Activated CD8-positive, alpha-beta memory T cell treated with anti-CD3 and anti-CD28 coated beads, Interleukin-2, amount 50 U/mL, for 48 hours (primary cell): ENCODE results near the gene KDM4B.

Experiments used
- DNase-seq: peaks from one replicate; pipeline ENCODE4 v3.0.0-alpha.2; 2020

The KDM4B gene

DNA sequence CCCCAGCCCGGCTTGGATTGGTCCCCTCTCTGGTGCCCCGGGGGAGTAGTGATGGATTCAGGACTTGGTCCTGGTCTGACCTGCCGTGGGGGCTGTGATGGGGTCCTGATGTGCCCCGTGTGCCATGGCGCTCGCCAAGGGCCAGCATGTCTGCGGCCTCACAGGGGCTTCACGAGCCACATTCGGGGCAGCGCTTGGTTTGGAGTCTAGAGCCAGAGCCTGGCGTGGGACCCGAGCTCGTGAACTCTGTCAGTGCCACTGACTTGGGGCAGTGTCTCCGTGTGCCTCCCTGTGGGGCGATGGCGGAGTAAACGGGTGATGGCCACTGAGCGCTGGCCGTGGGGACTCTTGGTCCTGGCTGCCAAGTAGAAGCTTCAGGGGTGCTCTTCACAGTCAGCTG lies 17.1 kb downstream of the KDM4B start:
- no peak for DNase-seq

DNA sequence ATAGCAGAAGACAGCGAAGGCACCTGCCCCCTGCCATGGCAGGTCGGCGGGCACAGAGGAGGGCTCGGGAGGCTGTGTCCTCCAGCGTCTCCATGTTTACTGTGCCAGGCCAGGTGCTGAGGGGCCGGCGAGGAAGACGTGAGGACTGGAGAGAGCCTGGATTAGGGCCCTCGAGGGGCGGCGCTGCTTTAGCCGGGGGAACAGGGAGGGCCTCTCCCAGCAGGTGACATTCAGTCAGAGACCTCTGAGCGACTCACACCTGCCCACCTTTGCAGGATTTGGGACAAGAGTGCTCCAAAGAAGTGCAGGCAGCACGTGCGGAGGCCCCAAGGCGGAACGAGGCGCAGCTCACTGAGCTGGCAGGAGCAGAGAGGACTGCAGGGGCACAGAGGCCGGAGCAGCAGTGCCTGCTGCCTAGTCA lies 17.6 kb downstream of the KDM4B start:
- DNase-seq: no peak

DNA sequence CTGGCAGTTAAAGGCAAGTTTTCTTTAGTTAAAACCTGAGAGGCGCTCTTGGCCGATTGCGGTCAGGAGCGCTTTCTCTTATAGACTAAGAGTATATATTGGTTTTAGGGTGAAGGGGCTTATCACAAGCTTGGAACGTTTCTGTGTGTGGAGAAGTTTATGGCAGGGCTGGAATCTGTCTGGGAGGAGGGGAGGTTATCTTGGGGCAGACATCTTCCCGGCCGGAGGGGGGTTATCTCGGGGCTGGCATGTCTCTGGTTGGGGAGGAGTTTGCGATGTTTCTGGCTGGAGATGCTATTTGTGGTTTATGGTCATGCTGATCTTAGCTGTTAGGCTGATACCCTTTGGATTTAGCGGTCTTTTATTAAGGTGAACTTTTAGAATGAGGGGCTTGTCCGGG lies 18.3 kb downstream of the KDM4B start:
- DNase-seq: no peak

DNA sequence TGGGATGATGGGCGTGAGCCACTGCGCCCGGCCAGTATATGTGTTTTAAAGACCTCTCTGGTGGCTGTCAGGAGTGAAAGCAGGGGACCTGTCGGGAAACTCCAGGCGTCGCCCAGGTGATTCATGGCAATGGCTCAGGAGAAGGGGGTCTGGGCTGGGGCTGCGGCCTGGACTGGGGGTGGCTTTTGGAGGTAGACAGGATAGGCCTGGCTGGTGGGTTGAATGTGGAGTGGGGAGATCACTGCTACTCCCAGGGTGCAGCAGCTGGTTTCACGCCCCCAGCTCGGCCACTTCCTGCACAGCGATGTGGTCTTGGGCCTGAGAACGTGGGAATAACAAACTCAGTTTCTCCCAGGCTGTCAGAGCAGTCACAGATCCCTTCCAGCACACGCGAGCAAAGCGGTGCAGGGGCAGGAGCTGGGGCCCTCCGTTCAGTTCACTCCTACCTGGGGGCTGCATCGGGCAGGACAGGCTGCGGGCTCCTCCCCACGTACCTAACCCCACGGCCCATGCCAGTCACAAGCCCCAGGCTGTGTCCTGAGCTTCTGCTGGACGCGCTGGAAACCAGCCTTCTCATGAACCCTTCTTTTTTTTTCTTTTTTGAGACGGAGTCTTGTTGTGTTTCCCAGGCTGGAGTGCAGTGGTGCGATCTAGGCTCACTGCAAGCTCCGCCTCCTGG lies 18.9 kb downstream of the KDM4B start:
- no peak for DNase-seq

DNA sequence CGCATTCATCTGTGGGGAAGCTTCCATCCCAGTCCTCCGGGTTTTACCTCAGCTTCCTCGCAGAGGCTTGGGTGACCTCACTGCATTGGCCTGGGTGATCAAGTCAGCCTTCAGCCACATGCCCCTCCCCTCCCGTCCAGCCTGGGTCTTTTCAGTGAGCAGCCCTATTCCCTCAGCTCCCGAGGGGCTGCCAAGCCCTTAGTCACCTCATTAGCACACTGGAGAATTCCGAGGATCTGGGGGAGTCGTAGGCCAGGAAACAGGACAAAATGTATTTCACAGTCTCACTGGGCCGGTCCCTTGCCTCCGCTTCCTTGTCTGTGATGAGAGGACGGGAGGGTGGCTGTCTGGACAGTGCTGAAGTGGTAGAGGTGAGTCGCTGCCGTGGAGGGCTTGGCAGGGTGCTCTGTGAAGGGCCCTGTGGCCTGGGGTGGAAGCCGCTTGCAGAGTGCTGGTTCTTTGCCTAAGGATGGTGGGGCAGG lies 19.9 kb downstream of the KDM4B start:
- no peak for DNase-seq

DNA sequence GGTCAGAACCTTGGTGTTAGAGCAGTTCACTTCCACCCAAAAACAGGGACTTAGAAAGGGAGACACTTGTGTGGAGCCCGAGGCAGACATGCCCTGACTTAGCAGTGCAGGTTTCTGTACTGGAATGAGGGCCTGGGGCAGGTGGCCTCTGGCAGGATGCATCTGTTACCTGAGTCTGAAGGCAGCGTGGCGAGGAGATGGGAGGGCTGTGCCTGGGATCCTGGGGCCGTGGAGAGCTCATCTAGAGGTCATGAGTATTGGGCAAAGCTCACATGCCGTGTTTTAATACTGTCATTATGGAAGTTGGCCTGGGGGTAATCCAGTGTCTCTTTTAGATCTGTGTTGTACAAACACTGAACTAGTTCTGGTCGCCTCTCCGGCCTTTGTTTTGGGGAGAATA lies 21.4 kb downstream of the KDM4B start:
- no peak for DNase-seq

DNA sequence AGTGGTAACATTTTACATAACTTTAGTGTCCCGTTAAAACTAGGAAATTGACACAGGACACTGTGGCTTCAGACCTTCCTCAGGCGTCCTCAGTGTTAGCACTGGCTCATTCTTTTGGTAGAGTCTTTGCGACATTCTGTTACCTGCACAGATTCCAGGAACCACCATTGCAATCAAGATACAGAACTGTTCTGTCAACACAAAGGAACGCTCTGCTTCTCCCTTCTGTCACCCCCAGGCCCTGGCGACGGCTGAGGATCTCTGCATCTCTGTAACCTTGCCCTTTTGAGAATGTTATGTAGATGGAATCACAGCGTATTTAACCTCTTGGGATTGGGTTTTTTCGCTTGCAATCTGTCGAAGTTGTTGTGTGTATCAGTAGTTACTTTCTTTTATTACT lies 22.6 kb downstream of the KDM4B start:
- no peak for DNase-seq

DNA sequence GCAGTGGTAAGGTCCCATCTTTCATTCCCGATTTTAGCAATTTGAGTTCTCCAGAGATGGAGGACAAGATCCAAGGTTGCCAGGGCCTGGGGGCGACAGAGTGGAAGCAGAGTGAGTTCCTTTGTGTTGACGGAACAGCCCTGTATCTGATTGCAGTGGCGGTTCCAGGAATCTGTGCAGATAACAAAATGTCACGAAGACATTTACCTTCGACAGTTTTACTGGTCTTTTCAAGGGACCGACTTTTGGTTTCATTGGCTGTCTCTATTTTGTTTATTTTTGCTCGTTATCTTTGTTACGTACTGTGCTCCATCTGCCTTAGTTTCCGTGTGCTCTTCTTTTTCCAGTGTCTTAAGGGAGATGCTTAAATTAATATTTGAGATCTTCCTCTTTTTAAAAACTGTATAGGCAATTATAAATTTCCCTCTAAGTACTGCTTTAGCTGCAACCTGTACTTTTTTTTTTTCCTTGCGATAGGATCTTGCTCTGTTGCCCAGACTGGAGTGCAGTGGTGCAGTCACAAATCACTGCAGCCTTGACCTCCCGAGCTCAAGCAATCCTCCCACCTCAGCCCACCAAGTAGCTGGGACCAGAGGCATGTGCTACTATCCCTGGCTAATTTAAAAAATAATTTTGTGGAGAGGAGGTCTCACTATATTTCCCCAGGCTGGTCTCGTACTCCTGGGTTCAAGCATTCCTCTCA lies 23.2 kb downstream of the KDM4B start:
- DNase-seq: no peak

DNA sequence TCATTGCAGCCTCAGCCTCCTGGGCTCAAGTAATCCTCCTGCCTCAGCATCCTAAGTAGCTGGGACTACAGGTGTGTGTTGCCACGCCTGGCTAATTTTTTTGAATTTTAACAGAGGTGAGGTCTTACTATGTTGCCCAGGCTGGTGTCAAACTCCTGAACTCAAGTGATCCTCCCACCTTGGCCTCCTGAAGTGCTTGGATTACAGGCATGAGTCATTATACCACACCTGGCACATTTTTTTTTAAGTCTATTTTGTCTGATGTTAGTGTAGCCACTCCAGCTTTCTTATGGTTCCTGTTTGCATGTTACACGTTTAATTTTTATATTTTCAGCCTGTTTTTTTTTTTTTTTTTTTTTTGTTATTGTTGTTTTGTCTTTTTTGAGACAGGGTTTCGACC lies 24.8 kb downstream of the KDM4B start:
- DNase-seq: no peak

DNA sequence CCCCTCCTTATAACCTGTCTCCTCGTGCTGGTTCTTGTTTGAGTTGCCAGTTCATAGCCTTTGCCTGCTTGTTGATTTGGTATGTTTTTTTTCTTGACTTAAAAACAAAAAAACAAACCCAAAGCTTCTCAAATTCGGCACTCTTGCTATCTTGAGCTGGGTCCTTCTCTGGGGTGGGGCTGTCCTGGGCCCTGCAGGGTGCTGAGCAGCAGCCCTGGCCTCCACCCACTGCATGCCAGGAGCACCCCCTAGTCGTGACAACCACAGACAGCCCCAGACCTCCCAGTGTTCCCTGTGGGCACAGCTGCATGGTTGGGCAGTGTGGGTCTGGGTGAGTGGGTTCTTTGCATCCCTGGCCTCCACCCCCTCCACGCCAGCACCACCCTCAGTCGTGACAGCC lies 27.8 kb downstream of the KDM4B start:
- DNase-seq: no peak

DNA sequence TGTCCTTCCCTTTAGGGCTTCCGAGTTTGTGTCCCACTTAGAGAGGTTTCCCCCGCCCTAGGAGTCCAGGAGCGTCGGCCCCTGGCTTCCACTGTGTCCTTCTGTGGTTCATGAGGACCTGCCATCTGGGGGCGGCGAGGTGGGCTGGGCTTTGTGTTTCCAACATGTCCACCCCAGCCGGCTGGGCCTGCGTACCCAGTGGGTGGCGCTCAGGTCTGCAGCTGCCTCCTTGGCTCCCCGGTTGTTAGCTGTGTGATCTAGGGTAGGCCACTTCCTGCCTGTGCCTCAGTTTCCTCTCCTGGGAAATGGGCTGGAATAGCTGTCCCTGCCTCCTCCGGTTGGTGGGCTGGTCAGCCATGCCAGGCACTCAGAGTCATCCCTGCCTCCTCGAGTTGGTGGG lies 28.4 kb downstream of the KDM4B start:
- no peak for DNase-seq

DNA sequence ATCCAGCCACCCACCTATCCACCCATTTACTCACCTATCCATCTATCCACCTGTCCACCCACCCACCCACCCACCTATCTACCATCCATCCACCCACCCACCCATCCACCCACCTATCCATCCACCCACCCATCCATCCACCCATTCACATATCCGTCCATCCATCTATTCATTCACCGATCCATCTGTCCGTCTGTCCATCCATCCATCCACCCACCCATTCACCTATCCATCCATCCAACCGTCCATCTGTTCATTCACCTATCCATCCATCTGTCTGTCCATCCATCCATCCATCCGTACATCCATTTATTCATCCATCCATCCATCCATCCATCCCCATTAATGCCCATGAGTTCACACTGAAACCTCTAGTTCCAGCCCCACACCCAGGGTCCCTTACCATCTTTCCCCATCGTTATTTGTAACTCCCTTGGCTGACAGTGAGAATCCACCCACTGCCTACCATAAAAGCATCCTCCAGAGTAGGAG lies 31.3 kb downstream of the KDM4B start:
- no peak for DNase-seq

DNA sequence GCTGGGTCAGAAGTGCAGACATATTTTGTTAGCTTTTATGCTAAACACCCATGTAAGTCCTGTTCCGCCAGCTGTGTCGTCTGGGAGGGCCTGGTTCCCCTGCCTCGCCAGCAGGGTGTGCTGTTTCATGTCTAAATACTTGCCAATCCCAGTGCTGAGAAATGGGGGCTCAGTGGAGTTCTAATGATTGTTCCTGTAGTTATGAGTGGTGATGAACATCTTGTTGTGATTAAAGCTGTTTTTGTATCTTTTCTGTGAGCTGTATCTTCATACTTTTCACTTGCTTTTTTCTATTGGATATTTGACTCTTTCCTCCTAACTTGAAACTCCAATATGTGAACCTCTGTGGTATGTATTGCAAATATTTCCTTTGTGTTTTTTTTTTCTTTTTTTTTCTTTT lies 32.7 kb downstream of the KDM4B start:
- peak; percentile 72 for DNase-seq

DNA sequence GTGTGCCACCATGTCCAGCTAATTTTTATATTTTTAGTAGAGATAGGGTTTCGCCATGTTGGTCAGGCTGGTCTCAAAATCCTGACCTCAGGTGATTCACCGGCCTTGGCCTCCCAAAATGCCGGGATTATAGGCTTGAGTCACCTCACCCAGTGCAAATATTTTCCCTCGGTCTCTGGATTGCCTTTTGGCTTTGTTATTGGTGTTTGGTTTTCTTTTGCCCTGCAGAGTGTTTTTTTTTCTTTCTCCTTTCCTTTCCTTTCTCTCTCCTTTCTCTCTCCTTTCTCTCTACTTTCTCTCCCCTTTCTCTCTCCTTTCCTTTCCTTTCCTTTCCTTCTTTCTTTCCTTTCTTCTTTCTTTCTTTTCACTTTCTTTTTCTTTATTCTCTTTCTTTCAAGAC lies 33.2 kb downstream of the KDM4B start:
- no peak for DNase-seq

DNA sequence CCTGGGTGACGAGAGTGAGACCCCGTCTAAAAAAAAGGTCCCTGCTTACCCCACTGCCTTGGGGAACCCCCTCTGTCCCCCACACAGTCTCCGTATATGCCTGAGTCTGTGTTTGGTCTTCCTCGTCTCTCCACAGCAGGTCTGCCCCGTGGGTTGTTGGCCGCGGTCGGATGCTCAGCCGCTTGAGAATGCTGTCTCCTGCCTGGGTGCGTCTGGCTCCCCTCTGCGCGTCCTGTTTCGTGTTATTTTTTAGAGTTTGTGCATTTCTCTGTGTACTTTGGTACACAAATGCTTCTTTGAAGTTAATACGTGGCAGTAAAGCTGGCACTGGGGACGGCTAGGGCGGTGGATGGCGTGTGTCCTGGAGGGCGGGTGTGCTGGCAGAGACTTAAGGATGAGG lies 34.9 kb downstream of the KDM4B start:
- no peak for DNase-seq

DNA sequence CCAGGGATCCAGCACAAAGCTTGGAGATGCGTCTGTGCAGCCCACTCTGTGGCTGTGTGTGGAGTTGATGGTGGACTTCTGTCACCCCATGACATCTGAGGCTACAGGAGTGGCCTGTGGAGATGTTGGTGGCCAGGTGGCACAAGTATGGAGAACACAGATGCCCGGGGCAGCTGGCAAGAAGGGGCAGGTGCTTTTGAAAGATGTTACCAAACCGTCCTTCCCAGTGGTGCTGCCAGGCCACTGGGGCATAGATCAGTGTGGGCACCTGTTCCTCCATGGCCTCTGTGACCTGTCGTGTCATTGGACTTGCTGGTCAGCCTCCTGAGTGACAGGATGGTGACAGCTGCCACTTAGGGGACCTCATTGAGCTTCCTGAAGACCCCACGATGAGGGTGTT lies 36.2 kb downstream of the KDM4B start:
- no peak for DNase-seq

DNA sequence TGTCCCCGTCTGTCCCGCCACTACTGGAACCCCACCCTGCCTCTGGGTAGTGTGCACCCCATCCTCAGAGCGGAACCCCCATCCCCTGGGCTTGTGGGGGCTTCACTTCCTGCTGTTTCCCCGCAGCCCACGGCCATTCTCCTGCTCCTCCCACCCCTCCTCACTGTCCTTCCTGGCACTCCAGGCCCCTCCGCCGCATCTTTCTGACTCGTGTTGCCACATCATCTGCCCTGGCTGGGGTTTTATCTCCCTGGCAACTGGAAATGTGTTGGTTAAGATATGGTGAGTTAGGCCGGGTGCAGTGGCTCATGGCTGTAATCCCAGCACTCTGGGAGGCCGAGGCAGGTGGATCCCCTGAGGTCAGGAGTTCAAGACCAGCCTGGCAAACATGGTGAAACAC lies 37.3 kb downstream of the KDM4B start:
- no peak for DNase-seq

DNA sequence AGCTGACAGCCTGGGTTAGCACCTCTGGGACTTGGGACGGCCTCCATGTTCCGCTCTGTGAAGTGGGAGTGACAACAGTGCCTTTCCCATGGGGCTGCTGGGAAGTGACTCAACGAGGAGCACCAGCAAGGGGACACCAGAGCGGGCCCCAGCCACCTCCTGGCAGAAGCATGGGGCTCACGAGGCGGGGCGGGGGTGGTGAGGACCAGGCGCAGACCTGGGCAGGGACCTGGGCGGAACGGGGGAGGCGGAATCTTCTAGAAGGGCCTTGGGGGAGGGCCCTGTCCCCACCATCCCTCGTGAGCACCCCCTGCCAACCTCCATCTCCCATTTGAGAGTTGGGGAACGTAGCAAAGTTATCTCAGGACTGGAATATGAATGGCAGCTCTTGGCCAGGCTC lies 37.9 kb downstream of the KDM4B start:
- DNase-seq: no peak

DNA sequence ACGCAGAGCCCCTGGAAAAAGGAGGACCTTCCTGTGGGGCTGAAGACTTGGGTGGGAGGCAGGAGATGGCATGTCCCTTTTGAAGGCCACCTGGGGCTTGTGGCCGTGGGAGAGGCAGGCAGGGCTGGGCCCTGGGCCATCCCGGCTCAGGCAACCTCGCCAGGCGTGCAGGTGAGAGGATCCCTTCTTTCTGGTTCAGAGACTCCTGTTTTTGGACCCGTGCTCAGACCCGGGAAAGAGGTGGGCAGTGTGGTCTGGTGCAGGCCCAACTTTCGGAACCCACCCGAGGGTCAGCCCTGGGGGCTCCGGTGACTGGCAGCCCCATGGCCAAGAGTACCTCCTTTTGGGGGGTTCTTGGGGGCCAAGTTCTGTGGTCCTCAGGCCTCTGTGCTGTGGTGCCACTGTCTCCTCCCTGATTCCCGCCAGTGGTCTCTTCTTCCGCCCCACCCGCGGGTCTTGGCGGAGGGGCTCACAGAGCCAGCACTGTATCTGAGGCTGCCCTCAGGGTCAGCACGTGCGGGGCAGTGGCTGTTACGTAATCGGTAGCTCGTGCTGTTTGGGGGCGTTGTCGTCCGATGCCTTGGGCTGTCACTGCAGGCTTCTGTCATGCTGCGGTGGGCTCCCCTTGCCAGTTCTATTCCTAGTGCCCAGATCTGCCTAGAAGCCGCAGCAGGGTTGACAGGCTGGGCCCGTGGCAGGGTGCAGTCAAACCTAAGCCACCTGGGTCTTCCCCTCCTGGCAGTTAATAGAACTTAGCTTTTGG lies 42.7 kb downstream of the KDM4B start:
- DNase-seq: no peak

DNA sequence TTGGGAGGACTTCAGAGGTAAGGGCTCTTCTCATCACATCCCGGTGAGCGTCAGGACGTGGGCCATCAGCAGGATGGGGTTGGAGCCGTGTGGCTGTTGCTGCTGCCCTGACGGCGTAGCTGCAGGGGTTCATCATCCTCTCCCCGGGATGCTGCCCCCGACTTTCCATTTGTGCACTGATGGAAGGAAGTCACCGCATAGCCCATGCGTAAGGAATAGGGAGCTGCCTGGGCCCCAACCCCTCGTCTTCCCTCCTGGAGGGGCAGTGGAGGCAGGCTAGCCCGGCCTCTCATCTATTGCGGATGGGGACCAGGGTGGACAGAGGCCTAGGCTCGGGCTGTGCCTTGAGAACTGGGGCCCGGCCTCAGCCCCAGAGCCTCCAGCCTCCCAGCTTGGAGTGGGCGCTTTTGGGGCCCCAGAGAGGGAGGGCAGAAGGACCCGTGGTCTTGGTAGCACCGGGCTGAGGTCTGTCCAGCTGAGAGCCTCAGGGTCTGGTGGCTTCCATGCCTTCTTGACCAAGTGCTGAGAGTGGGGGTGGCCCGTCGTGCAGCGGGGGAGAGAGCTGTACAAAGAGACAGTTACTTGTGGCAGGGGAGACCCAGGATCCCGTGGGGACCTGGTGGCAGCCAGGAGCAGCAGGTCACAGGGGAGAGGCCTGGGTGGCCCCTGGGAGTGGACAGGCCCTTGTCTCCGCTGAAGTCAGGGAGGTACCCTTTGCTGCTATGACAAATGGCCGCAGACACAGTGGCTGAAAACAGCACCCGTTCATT lies 44.0 kb downstream of the KDM4B start:
- no peak for DNase-seq

DNA sequence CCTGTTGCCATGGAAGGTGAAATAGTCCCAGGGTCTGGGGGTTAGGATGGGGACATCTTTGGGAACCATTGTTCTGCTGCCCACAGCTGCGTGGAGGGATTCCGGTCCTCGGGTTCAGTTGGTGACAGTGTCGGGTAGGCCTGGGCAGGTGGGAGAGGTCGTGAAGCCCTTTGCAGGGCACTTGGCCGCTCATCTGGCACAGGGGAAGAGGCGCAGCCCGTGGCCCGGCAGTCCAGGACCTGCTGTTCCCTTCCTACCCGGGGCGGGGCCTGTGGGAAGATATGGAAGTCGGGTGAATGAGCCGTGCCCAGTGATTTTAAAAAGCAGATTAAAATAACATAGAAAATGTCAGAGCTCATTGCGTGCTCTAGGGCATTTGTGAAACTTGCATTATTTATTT lies 44.8 kb downstream of the KDM4B start:
- no peak for DNase-seq

DNA sequence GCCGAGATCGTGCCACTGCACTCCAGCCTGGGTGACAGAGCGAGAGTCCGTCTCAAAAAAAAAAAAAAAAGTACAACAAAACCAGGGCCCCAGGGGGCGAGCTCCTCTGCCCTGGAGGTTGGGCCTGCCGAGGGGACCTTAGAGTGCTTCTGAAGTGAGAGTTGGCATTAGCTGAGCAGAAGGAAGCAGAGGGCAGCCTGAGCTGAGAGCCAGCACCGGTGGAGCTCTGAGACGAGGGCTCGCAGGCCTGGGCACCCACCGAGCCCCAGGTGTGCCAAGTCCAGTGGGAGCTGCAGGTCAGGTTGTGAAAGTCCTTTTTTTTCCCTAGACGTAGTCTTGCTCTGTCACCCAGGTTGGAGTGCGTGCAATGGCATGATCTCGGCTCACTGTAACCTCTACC lies 46.0 kb downstream of the KDM4B start:
- no peak for DNase-seq

DNA sequence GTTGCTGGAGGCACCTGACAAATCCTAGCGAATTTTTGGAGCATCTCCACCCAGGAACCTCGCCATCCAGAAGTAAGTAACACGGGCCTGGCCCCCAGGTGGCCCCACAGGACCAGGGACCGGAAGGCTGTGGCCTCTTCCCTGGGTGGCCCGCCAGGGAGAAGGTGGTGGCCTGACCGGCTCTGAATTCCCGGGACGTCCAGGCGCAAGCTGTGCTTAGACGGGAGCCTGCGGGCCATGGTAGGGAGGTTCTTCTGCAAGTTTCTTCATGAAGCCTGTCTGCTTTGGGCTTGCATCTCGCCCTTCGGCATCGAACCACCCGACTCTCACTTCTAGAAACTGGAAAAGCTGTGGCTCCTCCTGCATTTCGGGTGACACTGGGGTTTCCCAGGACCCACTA lies 47.4 kb downstream of the KDM4B start:
- no peak for DNase-seq
